ENCODE results near the gene ZACN. TPM values are rescaled to one million over a fixed set of nuclear protein-coding genes. Genes with fewer than 3 reads are reported as not detected.

ZACN gene
- polyA plus RNA-seq, 3 donors: 0.09 TPM; not detected in 2

DNA sequence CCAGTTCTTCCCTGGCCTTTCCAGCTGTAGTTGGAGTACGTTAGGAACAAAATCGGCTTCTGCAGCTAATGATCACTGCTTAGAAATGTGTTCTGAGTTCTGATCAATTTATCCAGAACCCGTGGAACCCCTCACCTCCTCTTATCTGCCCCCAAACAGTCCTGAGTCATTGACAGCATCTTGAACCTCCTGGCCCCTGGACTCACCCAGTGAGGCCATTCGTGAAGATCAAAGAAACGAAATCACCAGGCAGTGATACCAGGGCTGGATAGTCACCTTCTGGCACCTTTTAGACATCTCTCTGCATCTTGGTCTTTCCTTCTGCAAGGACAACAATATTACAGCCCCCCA lies 41.7 kb downstream of the ZACN start:
- no peak overlapping the region for H3K9ac ChIP-seq (ENCODE audit: insufficient read depth, low read length, poor library complexity, severe bottlenecking)
- peak overlapping the region; percentile 82 for H2AFZ ChIP-seq (ENCODE audit: insufficient read depth, low read depth, low read length, poor library complexity, severe bottlenecking)
- no peak overlapping the region for H3K4me2 ChIP-seq (replicated peaks; ENCODE audit: extremely low read depth, low read length, poor library complexity, severe bottlenecking)
- no peaks in the 10 kb centered on the region for H4K20me1 ChIP-seq (ENCODE audit: insufficient read depth, low read length)
- WGBS (ENCODE audit: insufficient coverage): 95% methylated on average over 5 of the region's 5 CpGs
- Mint-ChIP-seq H3K4me1 (peaks cover 11% of the 10 kb centered on the region), H3K36me3 (no peaks in the 10 kb centered on the region), H3K4me3 (no peak overlapping the region), H3K9me3 (peaks cover 0 to 9% (median 2%) of the 10 kb centered on the region in 7 donors), H3K27ac (no peak overlapping the region), H3K27me3 (ENCODE audit: low read depth in 3 of 3) (peaks cover 8 to 25% (median 16%) of the 10 kb centered on the region in 3 donors)
- H3K79me2 ChIP-seq (ENCODE audit: insufficient read depth, low read length): no peaks in the 10 kb centered on the region
- TF ChIP-seq, protein P1, sequence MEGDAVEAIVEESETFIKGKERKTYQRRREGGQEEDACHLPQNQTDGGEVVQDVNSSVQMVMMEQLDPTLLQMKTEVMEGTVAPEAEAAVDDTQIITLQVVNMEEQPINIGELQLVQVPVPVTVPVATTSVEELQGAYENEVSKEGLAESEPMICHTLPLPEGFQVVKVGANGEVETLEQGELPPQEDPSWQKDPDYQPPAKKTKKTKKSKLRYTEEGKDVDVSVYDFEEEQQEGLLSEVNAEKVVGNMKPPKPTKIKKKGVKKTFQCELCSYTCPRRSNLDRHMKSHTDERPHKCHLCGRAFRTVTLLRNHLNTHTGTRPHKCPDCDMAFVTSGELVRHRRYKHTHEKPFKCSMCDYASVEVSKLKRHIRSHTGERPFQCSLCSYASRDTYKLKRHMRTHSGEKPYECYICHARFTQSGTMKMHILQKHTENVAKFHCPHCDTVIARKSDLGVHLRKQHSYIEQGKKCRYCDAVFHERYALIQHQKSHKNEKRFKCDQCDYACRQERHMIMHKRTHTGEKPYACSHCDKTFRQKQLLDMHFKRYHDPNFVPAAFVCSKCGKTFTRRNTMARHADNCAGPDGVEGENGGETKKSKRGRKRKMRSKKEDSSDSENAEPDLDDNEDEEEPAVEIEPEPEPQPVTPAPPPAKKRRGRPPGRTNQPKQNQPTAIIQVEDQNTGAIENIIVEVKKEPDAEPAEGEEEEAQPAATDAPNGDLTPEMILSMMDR (IDR thresholded peaks at IDR 0.05): no peak
- no peak for DNase-seq
- no peaks in the 10 kb centered on the region for H3K27me3 ChIP-seq (ENCODE audit: control insufficient read depth in 2 of 2, insufficient read depth in 2 of 2, low read length in 2 of 2)
- H3K27ac ChIP-seq (ENCODE audit: low read depth in 1 of 2, low read length in 2 of 2): no peak overlapping the region
- no peaks in the 10 kb centered on the region for H3K36me3 ChIP-seq (replicated peaks in 1 of 2; ENCODE audit: control insufficient read depth in 1 of 2, insufficient read depth in 2 of 2, low read length in 2 of 2)
- H3K9me3 ChIP-seq (replicated peaks in 1 of 2; ENCODE audit: control insufficient read depth in 1 of 2, insufficient read depth in 1 of 2, low read length in 2 of 2): no peaks in the 10 kb centered on the region
- peaks cover 10 to 20% of the 10 kb centered on the region in 2 donors for H3K4me1 ChIP-seq (ENCODE audit: control insufficient read depth in 1 of 2, insufficient read depth in 2 of 2, low read length in 2 of 2)
- H3K4me3 ChIP-seq (replicated peaks in 1 of 3; ENCODE audit: low read depth in 2 of 3, low read length in 3 of 3): no peak overlapping the region
- intact Hi-C loops (cut with micrococcal nuclease): loop anchor here (2.0 to 10.0 kb wide), 5 partner anchors 57 to 284 kb away; no protein-coding TSS in a partner anchor

DNA sequence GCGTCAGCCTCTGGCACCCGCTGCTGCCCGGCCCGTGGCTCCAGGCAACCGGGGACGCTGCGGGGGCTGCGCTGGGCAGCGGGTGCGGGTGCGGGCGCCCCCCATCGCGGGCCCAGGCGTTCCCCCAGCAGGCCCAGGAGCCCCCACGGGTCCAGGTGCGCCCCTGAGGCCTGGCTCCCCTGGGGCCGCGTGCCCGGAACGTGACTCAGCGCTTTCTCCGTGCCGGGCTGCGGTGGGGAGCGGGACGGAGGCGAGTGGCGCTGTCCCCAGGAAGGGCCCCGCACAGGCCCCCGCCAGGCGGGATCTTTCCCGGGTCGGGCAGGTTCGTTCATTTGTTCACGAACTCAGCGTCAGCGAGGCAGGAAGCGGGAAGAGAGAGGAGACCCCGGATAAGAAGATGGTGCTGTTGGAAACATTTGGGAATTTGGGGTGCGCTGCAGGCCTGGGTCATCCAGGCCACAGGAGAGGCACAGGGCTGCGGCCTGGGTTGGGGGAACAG lies 43.0 kb downstream of the ZACN start:
- Mint-ChIP-seq H3K27me3 (ENCODE audit: low read depth in 3 of 3) (peaks cover 8 to 27% (median 16%) of the 10 kb centered on the region in 3 donors), H3K27ac (peak overlapping the region in 1 of 7 donors; percentile 75), H3K4me3 (peak overlapping the region; percentile 9 to 53), H3K9me3 (peaks cover 0 to 9% (median 2%) of the 10 kb centered on the region in 7 donors), H3K36me3 (no peaks in the 10 kb centered on the region), H3K4me1 (peaks cover 11% of the 10 kb centered on the region)
- Histone ChIP-seq H3K79me2 (ENCODE audit: insufficient read depth, low read length) (no peaks in the 10 kb centered on the region), H3K9ac (ENCODE audit: insufficient read depth, low read length, poor library complexity, severe bottlenecking) (peak overlapping the region; percentile 63), H3K9me3 (replicated peaks in 1 of 2; ENCODE audit: control insufficient read depth in 1 of 2, insufficient read depth in 1 of 2, low read length in 2 of 2) (no peaks in the 10 kb centered on the region), H4K20me1 (ENCODE audit: insufficient read depth, low read length) (no peaks in the 10 kb centered on the region), H2AFZ (ENCODE audit: insufficient read depth, low read depth, low read length, poor library complexity, severe bottlenecking) (peak overlapping the region; percentile 82), H3K4me3 (replicated peaks in 1 of 3; ENCODE audit: low read depth in 2 of 3, low read length in 3 of 3) (peak overlapping the region; percentile 18 to 73 (median 21)), H3K36me3 (replicated peaks in 1 of 2; ENCODE audit: control insufficient read depth in 1 of 2, insufficient read depth in 2 of 2, low read length in 2 of 2) (no peaks in the 10 kb centered on the region), H3K27me3 (ENCODE audit: control insufficient read depth in 2 of 2, insufficient read depth in 2 of 2, low read length in 2 of 2) (no peaks in the 10 kb centered on the region), H3K27ac (ENCODE audit: low read depth in 1 of 2, low read length in 2 of 2) (no peak overlapping the region), H3K4me2 (replicated peaks; ENCODE audit: extremely low read depth, low read length, poor library complexity, severe bottlenecking) (peak overlapping the region; percentile 83), H3K4me1 (ENCODE audit: control insufficient read depth in 1 of 2, insufficient read depth in 2 of 2, low read length in 2 of 2) (peaks cover 10 to 20% of the 10 kb centered on the region in 2 donors)
- no peak for DNase-seq
- WGBS (ENCODE audit: insufficient coverage): 11% methylated on average over 42 of the region's 42 CpGs
- TF ChIP-seq, protein P1 (IDR thresholded peaks at IDR 0.05): no peak
- intact Hi-C loops (cut with micrococcal nuclease): loop anchor here (1.0 to 10.0 kb wide), 6 partner anchors 55 to 283 kb away; no protein-coding TSS in a partner anchor
